H9 (cell line): Measurements from ENCODE around the gene PARD6B. TPM values are rescaled to one million over a fixed set of nuclear protein-coding genes. Genes with fewer than 3 reads are reported as not detected.

Experiments used
- DNase-seq: peaks from one replicate; pipeline ENCODE4 v3.0.0-alpha.2; 2017
- H2AFZ ChIP-seq: one replicate; pipeline ENCODE4 v1.6.1; 2013; ENCODE audit warnings: mild to moderate bottlenecking, low read length, control low read depth, moderate library complexity
- H2AK5ac ChIP-seq: 2 replicates; pipeline ENCODE4 v1.6.1; 2013; ENCODE audit warnings: low read length, control low read depth, mixed read lengths; ENCODE audit not compliant: insufficient read length
- H2BK120ac ChIP-seq: one replicate; pipeline ENCODE4 v1.6.1; 2013; ENCODE audit warnings: low read depth, mild to moderate bottlenecking, low read length, control low read depth, inconsistent platforms; ENCODE audit not compliant: poor library complexity, severe bottlenecking
- H2BK12ac ChIP-seq: 2 replicates; pipeline ENCODE4 v1.6.1; 2013; ENCODE audit warnings: low read length, control low read depth, mixed read lengths, low read depth; ENCODE audit not compliant: insufficient read length
- H2BK15ac ChIP-seq: 2 replicates; pipeline ENCODE4 v1.6.1; 2013; ENCODE audit warnings: low read depth, low read length, control low read depth
- H2BK20ac ChIP-seq: one replicate; pipeline ENCODE4 v1.6.1; 2013; ENCODE audit warnings: low read depth, mild to moderate bottlenecking, low read length, control low read depth, inconsistent platforms; ENCODE audit not compliant: poor library complexity, severe bottlenecking
- H2BK5ac ChIP-seq: 2 replicates; pipeline ENCODE4 v1.6.1; 2013; ENCODE audit warnings: low read length, control low read depth, mixed read lengths; ENCODE audit not compliant: insufficient read length
- H3K14ac ChIP-seq: 2 replicates; pipeline ENCODE4 v1.6.1; 2013; ENCODE audit warnings: low read length, control low read depth; ENCODE audit not compliant: insufficient read depth
- H3K18ac ChIP-seq: 2 replicates; pipeline ENCODE4 v1.6.1; 2013; ENCODE audit warnings: low read depth, mild to moderate bottlenecking, mixed read lengths, low read length, control low read depth; ENCODE audit not compliant: insufficient read length
- H3K23ac ChIP-seq: 2 replicates; pipeline ENCODE4 v1.6.1; 2013; ENCODE audit warnings: low read length, control low read depth, mixed read lengths, low read depth; ENCODE audit not compliant: insufficient read length
- H3K23me2 ChIP-seq: 2 replicates; pipeline ENCODE4 v1.6.1; 2013; ENCODE audit warnings: low read depth, mild to moderate bottlenecking, mixed read lengths, low read length, control low read depth; ENCODE audit not compliant: insufficient read length, poor library complexity, severe bottlenecking
- H3K27ac ChIP-seq: 2 replicates; pipeline ENCODE4 v1.5.1; 2013; ENCODE audit warnings: low read length, control low read depth, mixed read lengths, low read depth; ENCODE audit not compliant: insufficient read length
- H3K27me3 ChIP-seq: 2 replicates; pipeline ENCODE4 v1.6.1; 2013; ENCODE audit warnings: low read length, control low read depth, inconsistent platforms; ENCODE audit not compliant: insufficient read depth
- H3K4ac ChIP-seq: 2 replicates; pipeline ENCODE4 v1.6.1; 2013; ENCODE audit warnings: low read depth, mild to moderate bottlenecking, control low read depth, inconsistent platforms, low read length, moderate library complexity
- H3K4me1 ChIP-seq: 2 replicates; pipeline ENCODE4 v1.6.1; 2013; ENCODE audit warnings: low read length, control low read depth, inconsistent platforms; ENCODE audit not compliant: insufficient read depth
- H3K4me2 ChIP-seq: 2 replicates; pipeline ENCODE4 v1.6.1; 2013; ENCODE audit warnings: low read length, control low read depth, mixed read lengths; ENCODE audit not compliant: insufficient read length, insufficient read depth
- H3K56ac ChIP-seq: 2 replicates; pipeline ENCODE4 v1.6.1; 2013; ENCODE audit warnings: low read depth, mild to moderate bottlenecking, mixed read lengths, low read length, control low read depth; ENCODE audit not compliant: insufficient read length
- H3K79me1 ChIP-seq: 2 replicates; pipeline ENCODE4 v1.6.1; 2013; ENCODE audit warnings: low read depth, mild to moderate bottlenecking, moderate library complexity, low read length, control low read depth, inconsistent platforms; ENCODE audit not compliant: insufficient read depth, poor library complexity, severe bottlenecking
- H3K79me2 ChIP-seq: 2 replicates; pipeline ENCODE4 v1.6.1; 2013; ENCODE audit warnings: low read length, control low read depth, inconsistent platforms; ENCODE audit not compliant: insufficient read depth
- H3K9ac ChIP-seq: 2 replicates; pipeline ENCODE4 v1.6.1; 2013; ENCODE audit warnings: low read length, control low read depth, mixed read lengths; ENCODE audit not compliant: insufficient read length; ENCODE audit errors: extremely low read depth
- H3K9me3 ChIP-seq: one replicate; pipeline ENCODE4 v1.6.1; 2013; ENCODE audit warnings: low read depth, low read length, inconsistent platforms; ENCODE audit not compliant: control insufficient read depth
- H3T11ph ChIP-seq: one replicate; pipeline ENCODE4 v1.6.1; 2013; ENCODE audit warnings: mild to moderate bottlenecking, low read length, control low read depth, inconsistent platforms
- H4K20me1 ChIP-seq: one replicate; pipeline ENCODE4 v1.6.1; 2013; ENCODE audit not compliant: control insufficient read depth, insufficient read length, insufficient read depth
- H4K5ac ChIP-seq: 2 replicates; pipeline ENCODE4 v1.6.1; 2013; ENCODE audit warnings: low read depth, mild to moderate bottlenecking, mixed read lengths, low read length, control low read depth; ENCODE audit not compliant: insufficient read length
- H4K8ac ChIP-seq: replicated peaks from 2 replicates; pipeline ENCODE4 v1.6.1; 2013; ENCODE audit warnings: low read length, control low read depth, mixed read lengths, low read depth; ENCODE audit not compliant: insufficient read length
- H4K91ac ChIP-seq: 2 replicates; pipeline ENCODE4 v1.6.1; 2013; ENCODE audit warnings: low read depth, mild to moderate bottlenecking, moderate library complexity, mixed read lengths, low read length, control low read depth; ENCODE audit not compliant: insufficient read length
- H3K27ac Mint-ChIP-seq, 3 experiments: 2 replicates in 2 of 3; 3 replicates in 1 of 3; pipeline ENCODE4 v1.8.0; 2020 to 2021; ENCODE audit warnings: mixed read lengths in 3 of 3, mild to moderate bottlenecking in 1 of 3, moderate library complexity in 1 of 3
- H3K27me3 Mint-ChIP-seq: 2 replicates; pipeline ENCODE4 v1.8.0; 2021; ENCODE audit warnings: low read depth, mild to moderate bottlenecking, moderate library complexity, mixed read lengths
- H3K36me3 Mint-ChIP-seq, 3 experiments: 2 replicates in 2 of 3; 3 replicates in 1 of 3; pipeline ENCODE4 v1.8.0; 2020 to 2021; ENCODE audit warnings: low read depth in 3 of 3, mixed read lengths in 3 of 3; ENCODE audit not compliant: insufficient read depth in 1 of 3
- H3K4me1 Mint-ChIP-seq, 2 experiments: 2 replicates each; pipeline ENCODE4 v1.8.0; 2020; ENCODE audit warnings: mixed read lengths in 2 of 2
- H3K4me3 Mint-ChIP-seq, 2 experiments: 2 replicates in 1 of 2; 3 replicates in 1 of 2; pipeline ENCODE4 v1.8.0; 2020 to 2021; ENCODE audit warnings: mild to moderate bottlenecking in 2 of 2, mixed read lengths in 2 of 2, moderate library complexity in 1 of 2
- H3K9me3 Mint-ChIP-seq, 2 experiments: 2 replicates in 1 of 2; 3 replicates in 1 of 2; pipeline ENCODE4 v1.8.0; 2020; ENCODE audit warnings: mild to moderate bottlenecking in 2 of 2, mixed read lengths in 2 of 2, moderate library complexity in 1 of 2
- WGBS: extraction: QIAGEN DNeasy Blood & Tissue Kit; methylation state at CpG from one replicate; pipeline ENCODE4 v1.1.7; 2013; ENCODE audit warnings: missing lambda C conversion rate, low lambda C conversion rate, mixed read lengths; ENCODE audit not compliant: insufficient read length; ENCODE audit errors: extremely low coverage; 5-methylcytosine and 5-hydroxymethylcytosine counted together
- total RNA-seq: library from RNA; stranded (reverse); gene quantifications from 2 replicates; pipeline ENCODE4 v1.2.1, GENCODE V29; 2021
- TF ChIP-seq, protein P1 (sequence below): fragments of 200-600 bp; sonication (generic); conservative IDR thresholded peaks from 3 replicates; pipeline ENCODE4 v1.8.0; 2021; ENCODE audit warnings: antibody characterized with exemption, mild to moderate bottlenecking

The PARD6B gene
- total RNA-seq, 1 experiment from 2014 or later: 27.4 TPM

DNA sequence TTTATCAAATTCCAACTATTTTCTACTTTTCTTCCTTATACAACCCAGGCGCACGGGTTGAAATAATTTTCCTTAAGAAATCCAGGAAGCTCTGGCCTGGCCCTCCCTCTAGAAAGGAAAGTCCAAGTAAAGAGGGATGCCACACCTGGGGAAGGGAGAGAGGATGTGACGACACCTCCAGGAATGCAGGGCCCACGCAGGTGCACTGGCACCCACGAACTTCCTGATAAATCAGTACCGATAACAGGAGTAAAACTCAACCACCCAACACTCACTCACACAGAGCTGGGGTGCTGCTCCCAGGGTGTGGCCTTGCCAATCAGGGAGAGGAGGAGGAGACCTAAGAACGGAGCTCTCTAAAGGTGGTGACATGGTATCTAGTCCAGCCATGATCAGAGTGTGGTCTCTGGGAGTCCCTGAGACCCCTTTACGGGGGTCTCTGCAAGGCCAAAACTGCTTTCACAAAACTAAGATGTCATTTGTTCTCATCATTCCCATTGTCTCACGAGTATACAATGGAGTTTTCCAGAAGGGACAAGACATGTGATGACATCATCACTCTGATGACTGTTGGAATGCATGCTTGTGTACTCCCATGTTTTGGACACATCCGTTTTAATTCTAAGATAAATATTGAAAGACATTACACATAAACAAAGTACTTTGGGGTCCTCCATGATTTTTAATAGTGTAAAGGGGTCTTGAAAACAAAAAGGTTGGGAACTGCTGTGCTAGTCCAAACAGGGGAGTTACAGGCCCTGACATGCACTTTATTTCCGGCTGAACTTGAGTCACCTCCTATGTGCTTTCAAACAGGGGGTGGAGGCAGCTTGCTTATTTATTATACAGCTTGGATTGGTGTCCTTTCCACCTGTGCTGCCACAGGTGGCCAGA, 2.2 kb upstream of the PARD6B start:
- Histone ChIP-seq H3K27ac (no peak overlapping the region), H3K27me3 (no peaks in the 10 kb centered on the region), H3K4me2 (no peak overlapping the region), H3K18ac (no peak overlapping the region), H4K8ac (no peak overlapping the region), H2AFZ (no peak overlapping the region), H3K79me2 (peaks cover 9% of the 10 kb centered on the region; the same call in 1 of the 2 replicates), H2AK5ac (no peak overlapping the region), H3T11ph (no peak overlapping the region), H4K91ac (no peak overlapping the region), H3K4me1 (peaks cover 5% of the 10 kb centered on the region), H3K9me3 (no peaks in the 10 kb centered on the region), H2BK20ac (no peak overlapping the region), H3K9ac (no peak overlapping the region), H4K5ac (no peak overlapping the region), H2BK15ac (no peak overlapping the region), H2BK12ac (no peak overlapping the region), H4K20me1 (no peaks in the 10 kb centered on the region), H3K14ac (no peak overlapping the region), H3K56ac (no peak overlapping the region), H3K79me1 (no peaks in the 10 kb centered on the region), H2BK5ac (no peak overlapping the region), H2BK120ac (no peak overlapping the region), H3K23me2 (peaks cover 4% of the 10 kb centered on the region), H3K4ac (no peak overlapping the region), H3K23ac (no peak overlapping the region)
- peaks cover 0 to 6% (median 2%) of the 10 kb centered on the region in 3 experiments; a peak in 3 of 7 replicates for H3K36me3 Mint-ChIP-seq
- no peaks in the 10 kb centered on the region; a peak in 1 of 5 replicates for H3K9me3 Mint-ChIP-seq
- WGBS: 100% methylated on average over 2 of the region's 11 CpGs
- no peaks in the 10 kb centered on the region; the same call in 1 of the 2 replicates for H3K27me3 Mint-ChIP-seq
- TF ChIP-seq, protein P1, sequence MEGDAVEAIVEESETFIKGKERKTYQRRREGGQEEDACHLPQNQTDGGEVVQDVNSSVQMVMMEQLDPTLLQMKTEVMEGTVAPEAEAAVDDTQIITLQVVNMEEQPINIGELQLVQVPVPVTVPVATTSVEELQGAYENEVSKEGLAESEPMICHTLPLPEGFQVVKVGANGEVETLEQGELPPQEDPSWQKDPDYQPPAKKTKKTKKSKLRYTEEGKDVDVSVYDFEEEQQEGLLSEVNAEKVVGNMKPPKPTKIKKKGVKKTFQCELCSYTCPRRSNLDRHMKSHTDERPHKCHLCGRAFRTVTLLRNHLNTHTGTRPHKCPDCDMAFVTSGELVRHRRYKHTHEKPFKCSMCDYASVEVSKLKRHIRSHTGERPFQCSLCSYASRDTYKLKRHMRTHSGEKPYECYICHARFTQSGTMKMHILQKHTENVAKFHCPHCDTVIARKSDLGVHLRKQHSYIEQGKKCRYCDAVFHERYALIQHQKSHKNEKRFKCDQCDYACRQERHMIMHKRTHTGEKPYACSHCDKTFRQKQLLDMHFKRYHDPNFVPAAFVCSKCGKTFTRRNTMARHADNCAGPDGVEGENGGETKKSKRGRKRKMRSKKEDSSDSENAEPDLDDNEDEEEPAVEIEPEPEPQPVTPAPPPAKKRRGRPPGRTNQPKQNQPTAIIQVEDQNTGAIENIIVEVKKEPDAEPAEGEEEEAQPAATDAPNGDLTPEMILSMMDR: no peak
- peak overlapping the region in 1 of 3 experiments; percentile 90; a peak in 2 of 7 replicates for H3K27ac Mint-ChIP-seq
- peaks cover 28 to 29% of the 10 kb centered on the region in 2 experiments for H3K4me1 Mint-ChIP-seq
- peak; percentile 31 for DNase-seq
- peak overlapping the region in 1 of 2 experiments; percentile 93; a peak in 3 of 5 replicates for H3K4me3 Mint-ChIP-seq
